HepG2 (cell line): ENCODE results near the gene MCF2L. TPM values are rescaled to one million over a fixed set of nuclear protein-coding genes. Genes with fewer than 3 reads are reported as not detected.

Experiments
- ATAC-seq: fragments of 200-7000 bp; cut with Tn5 transposase; 3 replicates; pipeline ENCODE4 v1.9.1; 2020; ENCODE audit warnings: mild to moderate bottlenecking, moderate library complexity
- BruUV-seq: library from RNA; stranded (reverse); fragments of 400-500 nt; replicated peaks from 2 replicates; lab custom pipeline; 2021; lab: Mats Ljungman, UMichigan
- CTCF ChIA-PET: fragments of 300-600 bp; formaldehyde crosslinking; extraction: SDS; loops from one replicate; lab custom pipeline; 2021; ENCODE audit warnings: low total read pairs, inconsistent platforms, low intra/inter-chr PET ratio; lab: Yijun Ruan, JAX
- POLR2A ChIA-PET: fragments of 350-600 bp; sonication (Branson Sonifier 250); formaldehyde crosslinking; loops from one replicate; lab custom pipeline; 2020; ENCODE audit warnings: antibody characterized with exemption, inconsistent platforms; lab: Yijun Ruan, JAX
- DNase-seq: peaks from one replicate; pipeline ENCODE4 v3.0.0-alpha.2; 2015; ENCODE audit warnings: low spot score
- FAIRE-seq: peaks from 3 replicates; lab custom pipeline; 2011; peaks lifted over from hg19 to GRCh38; lab: Jason Lieb, UNC
- H2AFZ ChIP-seq: one replicate; pipeline ENCODE4 v1.6.1; 2011; ENCODE audit warnings: low read length, inconsistent platforms
- H3K27ac ChIP-seq: fragments of 300-600 bp; 3 replicates; pipeline ENCODE4 v1.8.0; 2011; ENCODE audit warnings: mixed run types, mild to moderate bottlenecking, mixed read lengths, low read length, inconsistent platforms; ENCODE audit not compliant: insufficient read depth; ENCODE audit errors: extremely low read length
- H3K27me3 ChIP-seq, 2 experiments: fragments of 200-600 bp in 1 of 2; 2 replicates in 1 of 2; 3 replicates in 1 of 2; pipeline versions ENCODE4 v1.6.0 to v1.8.0; 2011; ENCODE audit warnings: low read length in 2 of 2, mild to moderate bottlenecking in 2 of 2, moderate library complexity in 2 of 2, inconsistent platforms in 1 of 2; ENCODE audit not compliant: insufficient read depth in 2 of 2, control insufficient read depth in 1 of 2
- H3K36me3 ChIP-seq, 2 experiments: fragments of 200-600 bp in 1 of 2; replicated peaks in 1 of 2; 2 replicates in 1 of 2; 3 replicates in 1 of 2; pipeline versions ENCODE4 v1.5.1 to v1.8.0; 2011; ENCODE audit warnings: low read length in 2 of 2, inconsistent platforms in 1 of 2; ENCODE audit not compliant: insufficient read depth in 2 of 2, control insufficient read depth in 1 of 2
- H3K4me1 ChIP-seq: 2 replicates; pipeline ENCODE4 v1.5.1; 2012; ENCODE audit warnings: low read length, inconsistent platforms; ENCODE audit not compliant: insufficient read depth
- H3K4me2 ChIP-seq: 2 replicates; pipeline ENCODE4 v1.6.0; 2011; ENCODE audit warnings: low read depth, low read length, inconsistent platforms
- H3K4me3 ChIP-seq, 3 experiments: fragments of 200-600 bp in 1 of 3; sonication (generic), shearing (Covaris generic) in 1 of 3; replicated peaks in 1 of 3; 2 replicates each; pipeline ENCODE4 v1.5.1; 2011 to 2016; ENCODE audit warnings: low read length in 3 of 3, inconsistent platforms in 2 of 3, low read depth in 2 of 3, mild to moderate bottlenecking in 2 of 3, control low read depth in 1 of 3, mixed read lengths in 1 of 3; ENCODE audit not compliant: insufficient read depth in 1 of 3
- H3K79me2 ChIP-seq: one replicate; pipeline ENCODE4 v1.6.1; 2011; ENCODE audit warnings: low read length, inconsistent platforms; ENCODE audit not compliant: insufficient read depth
- H3K9ac ChIP-seq: 2 replicates; pipeline ENCODE4 v1.6.0; 2011; ENCODE audit warnings: mild to moderate bottlenecking, low read depth, low read length, inconsistent platforms; ENCODE audit not compliant: insufficient read depth
- H3K9me3 ChIP-seq: 2 replicates; pipeline ENCODE4 v1.5.1; 2012; ENCODE audit warnings: mild to moderate bottlenecking, low read length
- H4K20me1 ChIP-seq: 2 replicates; pipeline ENCODE4 v1.6.0; 2011; ENCODE audit warnings: inconsistent platforms, mild to moderate bottlenecking, low read length, moderate library complexity; ENCODE audit not compliant: insufficient read depth
- BORCS8-MEF2B ChIP-seq: sonication (generic); formaldehyde crosslinking; IDR thresholded peaks from 2 replicates; pipeline ENCODE4 v1.8.0; 2022; ENCODE audit warnings: mild to moderate bottlenecking, missing genetic modification reagents
- CHD4 ChIP-seq: fragments of 200-600 bp; sonication (generic); IDR thresholded peaks from 2 replicates; pipeline ENCODE4 v1.7.0; 2017; ENCODE audit warnings: mild to moderate bottlenecking, low read length, borderline replicate concordance
- ISL2 ChIP-seq: sonication (generic); formaldehyde crosslinking; IDR thresholded peaks from 2 replicates; pipeline ENCODE4 v1.5.0; 2020; ENCODE audit warnings: missing genetic modification reagents
- MBNL3 ChIP-seq: fragments of 250-450 bp; sonication (Bioruptor Pico); conservative IDR thresholded peaks from 2 replicates; pipeline ENCODE4 v1.8.0; 2022; ENCODE audit warnings: mild to moderate bottlenecking, inconsistent platforms
- MXD4 ChIP-seq: IDR thresholded peaks from 2 replicates; pipeline ENCODE4 v1.6.1; 2016; ENCODE audit warnings: mild to moderate bottlenecking, missing biosample characterization, missing genetic modification reagents
- NFRKB ChIP-seq: fragments of 450-650 bp; IDR thresholded peaks from 2 replicates; pipeline ENCODE4 v1.6.1; 2017
- RFXAP ChIP-seq: sonication (generic); formaldehyde crosslinking; IDR thresholded peaks from 2 replicates; pipeline ENCODE4 v1.4.0; 2020; ENCODE audit warnings: missing genetic modification reagents, borderline replicate concordance
- ZBTB21 ChIP-seq: sonication (generic); formaldehyde crosslinking; IDR thresholded peaks from 2 replicates; pipeline ENCODE4 v1.4.0; 2020; ENCODE audit warnings: missing genetic modification reagents
- ZC3H13 ChIP-seq: sonication (generic); formaldehyde crosslinking; IDR thresholded peaks from 2 replicates; pipeline ENCODE4 v1.8.1; 2023; ENCODE audit warnings: mild to moderate bottlenecking, missing genetic modification reagents, moderate library complexity
- ZFP90 ChIP-seq: sonication (generic); formaldehyde crosslinking; IDR thresholded peaks from 2 replicates; pipeline ENCODE4 v1.8.0; 2022; ENCODE audit warnings: missing genetic modification reagents, mild to moderate bottlenecking, inconsistent platforms, borderline replicate concordance
- ZNF234 ChIP-seq: sonication (generic); formaldehyde crosslinking; conservative IDR thresholded peaks from 2 replicates; pipeline ENCODE4 v1.5.1; 2020; ENCODE audit warnings: mild to moderate bottlenecking, missing genetic modification reagents
- ZNF350 ChIP-seq: sonication (generic); formaldehyde crosslinking; IDR thresholded peaks from 2 replicates; pipeline ENCODE4 v1.4.0; 2020; ENCODE audit warnings: mild to moderate bottlenecking, low read depth, missing genetic modification reagents, borderline replicate concordance
- ZNF556 ChIP-seq: sonication (generic); formaldehyde crosslinking; IDR thresholded peaks from 2 replicates; pipeline ENCODE4 v1.4.0; 2020; ENCODE audit warnings: mild to moderate bottlenecking, missing genetic modification reagents, borderline replicate concordance
- ZNF652 ChIP-seq: IDR thresholded peaks from 2 replicates; pipeline ENCODE4 v1.6.1; 2016; ENCODE audit warnings: low read depth, borderline replicate concordance
- ZNF724P ChIP-seq: sonication (generic); formaldehyde crosslinking; IDR thresholded peaks from 2 replicates; pipeline ENCODE4 v1.8.0; 2022; ENCODE audit warnings: missing genetic modification reagents, borderline replicate concordance
- ZNF777 ChIP-seq: sonication (generic); formaldehyde crosslinking; IDR thresholded peaks from 2 replicates; pipeline ENCODE4 v1.4.0; 2020; ENCODE audit warnings: missing genetic modification reagents
- WGBS: methylation state at CpG from one replicate; pipeline ENCODE4 v1.1.6; 2017; ENCODE audit warnings: low lambda C conversion rate; 5-methylcytosine and 5-hydroxymethylcytosine counted together
- in situ Hi-C: cut with HindIII; loops from 2 replicates; pipeline ENCODE4 v1.10.0; 2017; ENCODE audit warnings: low pct_unique_long_range_greater_than_20kb; ENCODE audit not compliant: extremely low pct_ligation_motif_present
- intact Hi-C: fragments of 100-400 bp; cut with micrococcal nuclease; formaldehyde crosslinking; loops from one replicate; pipeline ENCODE4 v1.10.0; 2022; ENCODE audit not compliant: unreplicated experiment
- polyA plus RNA-seq, 8 experiments: library from polyadenylated mRNA; depleted of rRNA in 3 of 8; stranded (reverse) in 7 of 8; unstranded in 1 of 8; fragments of >200 nt; fragmentation: Illumina TruSeq in 4 of 8; extraction: Trizol in 4 of 8; gene quantifications; 2 replicates each; pipeline versions ENCODE4 v1.2.1 to v1.2.3, GENCODE V29; 2011 to 2016; ENCODE audit warnings: low read depth in 4 of 8, missing spikeins in 1 of 8, mixed read lengths in 1 of 8; ENCODE audit not compliant: insufficient read depth in 1 of 8
- total RNA-seq, 5 experiments: library from RNA; depleted of rRNA; stranded (reverse); fragments of >200 nt; fragmentation: Illumina TruSeq; extraction: Trizol; gene quantifications; 2 replicates each; pipeline ENCODE4 v1.2.3, GENCODE V29; 2016; ENCODE audit warnings: low read depth in 1 of 5
- TF ChIP-seq, protein P1 (sequence below): IDR thresholded peaks from 2 replicates; pipeline ENCODE4 v1.6.1; 2016; ENCODE audit warnings: control low read depth
- TF ChIP-seq, protein P2 (sequence below): IDR thresholded peaks from 2 replicates; pipeline ENCODE4 v1.6.1; 2016; ENCODE audit warnings: missing genetic modification reagents, missing compliant biosample characterization
- TF ChIP-seq, protein P3 (sequence below): IDR thresholded peaks from 2 replicates; pipeline ENCODE4 v1.6.1; 2016; ENCODE audit warnings: low read depth, borderline replicate concordance
- TF ChIP-seq, protein P4 (sequence below): sonication (generic); formaldehyde crosslinking; IDR thresholded peaks from 2 replicates; pipeline ENCODE4 v1.5.0; 2020; ENCODE audit warnings: mild to moderate bottlenecking, missing genetic modification reagents

Gene MCF2L
- total and polyA plus RNA-seq, 2 of the 13 experiments (the other 11 are each of a cell fraction or from before 2014, with no cell fraction given), result 19.4 to 28.4 TPM

DNA sequence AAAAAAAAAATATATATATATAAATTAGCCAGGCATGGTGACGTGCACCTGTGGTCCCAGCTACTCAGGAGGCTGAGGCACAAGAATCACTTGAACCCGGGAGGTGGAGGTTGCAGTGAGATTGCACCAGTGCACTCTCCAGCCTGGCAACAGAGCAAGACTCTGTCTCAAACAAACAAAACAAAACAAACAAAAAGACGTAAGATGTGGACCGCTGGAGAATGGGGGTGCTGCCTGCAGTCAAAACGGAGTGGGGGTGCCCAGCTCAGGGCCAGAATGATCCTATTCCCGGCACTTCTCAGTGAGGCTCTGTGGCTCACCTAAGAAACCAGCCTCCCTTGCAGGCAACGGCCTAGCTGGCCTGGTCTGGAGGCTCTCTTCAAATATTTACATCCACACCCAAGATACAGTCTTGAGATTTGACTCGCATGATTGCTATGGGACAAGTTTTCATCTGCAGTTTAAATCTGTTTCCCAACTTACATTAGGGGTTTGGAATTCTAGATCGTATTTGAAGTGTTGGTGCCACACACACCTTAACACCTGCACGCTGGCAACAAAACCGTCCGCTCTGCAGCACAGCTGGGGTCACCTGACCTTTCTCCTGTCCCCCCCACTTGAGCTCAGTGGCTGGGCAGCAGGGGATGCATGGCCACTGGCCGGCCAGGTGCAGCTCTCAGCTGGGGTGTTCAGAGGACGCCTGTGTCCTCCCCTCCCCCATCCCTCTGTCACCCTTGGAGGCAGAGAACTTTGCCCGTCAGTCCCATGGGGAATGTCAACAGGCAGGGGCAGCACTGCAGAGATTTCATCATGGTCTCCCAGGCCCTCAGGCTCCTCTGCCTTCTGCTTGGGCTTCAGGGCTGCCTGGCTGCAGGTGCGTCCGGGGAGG, 136.3 kb downstream of the MCF2L start, which contains the start of gene F7:
TSS of gene F7 (plus strand) at position 760 of the 889 bp plus-strand sequence. CDS start at position 811, 51 bp downstream.
- Histone ChIP-seq H3K9me3 (no peaks in the 10 kb centered on the region), H3K27me3 (no peaks in the 10 kb centered on the region), H3K4me2 (peak within 1 kb of the TSS; percentile 96), H3K27ac (peak within 1 kb of the TSS; percentile 98), H3K79me2 (peaks cover 8% of the 10 kb centered on the region), H3K36me3 (no peaks in the 10 kb centered on the region), H3K4me3 (peak within 1 kb of the TSS; percentile 60 to 76 (median 75)), H4K20me1 (no peaks in the 10 kb centered on the region), H2AFZ (no peak within 1 kb of the TSS), H3K4me1 (peaks cover 39% of the 10 kb centered on the region), H3K9ac (peak within 1 kb of the TSS; percentile 78)
- POLR2A ChIA-PET, result interaction anchor here (0.7 to 4.6 kb wide), 10 partner anchors 9 to 174 kb away, joined by 3 to 71 read pairs (median 4); partner anchors contain the start of genes CUL4A and F10
- WGBS, result 1% methylated on average over 11 of the region's 17 CpGs
- intact Hi-C loops, result loop anchor here (2.0 kb wide), 1 partner anchor 18 kb away; the partner anchor contains the start of gene F10
- FAIRE-seq, result peak; percentile 96
- no TSS peak for BruUV-seq
- peak; percentile 91 for DNase-seq
- in situ Hi-C loops, result no loop called here
- ATAC-seq, result peak; percentile 88
- CTCF ChIA-PET, result no interaction called here
- TF ChIP-seq BORCS8-MEF2B (CRISPR knock-in tag) (peak; percentile 70; the same call in 1 of the 2 replicates), ZNF652 (CRISPR knock-in tag) (peak; percentile 18; the same call in 1 of the 2 replicates), MXD4 (CRISPR knock-in tag) (peak; percentile 62), ZNF350 (peak; percentile 90), RFXAP (peak; percentile 83; the same call in 1 of the 2 replicates), NFRKB (no peak), ZNF724P (no peak; the same call in 1 of the 2 replicates), ZBTB21 (CRISPR knock-in tag) (no peak; the same call in 1 of the 2 replicates), ZNF777 (CRISPR knock-in tag) (no peak; the same call in 1 of the 2 replicates), CHD4 (no peak), ZFP90 (CRISPR knock-in tag) (peak; percentile 87; the same call in 1 of the 2 replicates), MBNL3 (CRISPR knock-in tag) (no peak), ZNF556 (CRISPR knock-in tag) (peak; percentile 96; the same call in 1 of the 2 replicates), ISL2 (CRISPR knock-in tag) (0 out of 2 replicates have a peak, but pooled peaks have one; percentile 36), ZC3H13 (CRISPR knock-in tag) (peak; percentile 82), ZNF234 (CRISPR knock-in tag) (no peak)
- TF ChIP-seq, protein P1, sequence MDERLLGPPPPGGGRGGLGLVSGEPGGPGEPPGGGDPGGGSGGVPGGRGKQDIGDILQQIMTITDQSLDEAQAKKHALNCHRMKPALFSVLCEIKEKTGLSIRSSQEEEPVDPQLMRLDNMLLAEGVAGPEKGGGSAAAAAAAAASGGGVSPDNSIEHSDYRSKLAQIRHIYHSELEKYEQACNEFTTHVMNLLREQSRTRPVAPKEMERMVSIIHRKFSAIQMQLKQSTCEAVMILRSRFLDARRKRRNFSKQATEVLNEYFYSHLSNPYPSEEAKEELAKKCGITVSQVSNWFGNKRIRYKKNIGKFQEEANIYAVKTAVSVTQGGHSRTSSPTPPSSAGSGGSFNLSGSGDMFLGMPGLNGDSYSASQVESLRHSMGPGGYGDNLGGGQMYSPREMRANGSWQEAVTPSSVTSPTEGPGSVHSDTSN, result no peak
- TF ChIP-seq, protein P2, sequence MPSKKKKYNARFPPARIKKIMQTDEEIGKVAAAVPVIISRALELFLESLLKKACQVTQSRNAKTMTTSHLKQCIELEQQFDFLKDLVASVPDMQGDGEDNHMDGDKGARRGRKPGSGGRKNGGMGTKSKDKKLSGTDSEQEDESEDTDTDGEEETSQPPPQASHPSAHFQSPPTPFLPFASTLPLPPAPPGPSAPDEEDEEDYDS (CRISPR knock-in tag), result peak; percentile 72
- TF ChIP-seq, protein P3, sequence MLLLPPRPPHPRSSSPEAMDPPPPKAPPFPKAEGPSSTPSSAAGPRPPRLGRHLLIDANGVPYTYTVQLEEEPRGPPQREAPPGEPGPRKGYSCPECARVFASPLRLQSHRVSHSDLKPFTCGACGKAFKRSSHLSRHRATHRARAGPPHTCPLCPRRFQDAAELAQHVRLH (CRISPR knock-in tag), result peak; percentile 83
- TF ChIP-seq, protein P4, sequence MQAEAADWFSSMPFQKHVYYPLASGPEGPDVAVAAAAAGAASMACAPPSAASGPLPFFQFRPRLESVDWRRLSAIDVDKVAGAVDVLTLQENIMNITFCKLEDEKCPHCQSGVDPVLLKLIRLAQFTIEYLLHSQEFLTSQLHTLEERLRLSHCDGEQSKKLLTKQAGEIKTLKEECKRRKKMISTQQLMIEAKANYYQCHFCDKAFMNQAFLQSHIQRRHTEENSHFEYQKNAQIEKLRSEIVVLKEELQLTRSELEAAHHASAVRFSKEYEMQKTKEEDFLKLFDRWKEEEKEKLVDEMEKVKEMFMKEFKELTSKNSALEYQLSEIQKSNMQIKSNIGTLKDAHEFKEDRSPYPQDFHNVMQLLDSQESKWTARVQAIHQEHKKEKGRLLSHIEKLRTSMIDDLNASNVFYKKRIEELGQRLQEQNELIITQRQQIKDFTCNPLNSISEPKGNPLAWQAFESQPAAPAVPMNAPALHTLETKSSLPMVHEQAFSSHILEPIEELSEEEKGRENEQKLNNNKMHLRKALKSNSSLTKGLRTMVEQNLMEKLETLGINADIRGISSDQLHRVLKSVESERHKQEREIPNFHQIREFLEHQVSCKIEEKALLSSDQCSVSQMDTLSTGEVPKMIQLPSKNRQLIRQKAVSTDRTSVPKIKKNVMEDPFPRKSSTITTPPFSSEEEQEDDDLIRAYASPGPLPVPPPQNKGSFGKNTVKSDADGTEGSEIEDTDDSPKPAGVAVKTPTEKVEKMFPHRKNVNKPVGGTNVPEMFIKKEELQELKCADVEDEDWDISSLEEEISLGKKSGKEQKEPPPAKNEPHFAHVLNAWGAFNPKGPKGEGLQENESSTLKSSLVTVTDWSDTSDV (CRISPR knock-in tag), result no peak
